Liver (tissue), 9 donors: ENCODE measurements around the gene EP300. TPM values are rescaled to one million over a fixed set of nuclear protein-coding genes. Genes with fewer than 3 reads are reported as not detected.

Source experiments
- DNase-seq: peaks from one replicate; pipeline ENCODE4 v3.0.0-alpha.2; 2017; ENCODE audit warnings: low spot score
- H3K27ac ChIP-seq, 2 donors: one replicate each; pipeline ENCODE4 v1.7.0; 2013; ENCODE audit warnings: inconsistent platforms in 2 of 2, low read length in 2 of 2, control low read depth in 1 of 2, low read depth in 1 of 2, mild to moderate bottlenecking in 1 of 2
- H3K27me3 ChIP-seq, 4 donors: one replicate each; pipeline versions ENCODE4 v1.6.1 to v1.7.0; 2013; ENCODE audit warnings: low read length in 3 of 4, inconsistent platforms in 1 of 4, mild to moderate bottlenecking in 1 of 4, moderate library complexity in 1 of 4; ENCODE audit not compliant: control insufficient read depth in 4 of 4, insufficient read depth in 4 of 4
- H3K36me3 ChIP-seq, 4 donors: one replicate each; pipeline versions ENCODE4 v1.6.1 to v1.7.0; 2013; ENCODE audit warnings: low read length in 3 of 4, mild to moderate bottlenecking in 3 of 4, low read depth in 1 of 4, moderate library complexity in 1 of 4; ENCODE audit not compliant: control insufficient read depth in 4 of 4, insufficient read depth in 3 of 4
- H3K4me1 ChIP-seq, 4 donors: one replicate each; pipeline versions ENCODE4 v1.6.1 to v1.7.0; 2013; ENCODE audit warnings: low read length in 3 of 4, mild to moderate bottlenecking in 3 of 4, moderate library complexity in 1 of 4; ENCODE audit not compliant: control insufficient read depth in 4 of 4, insufficient read depth in 4 of 4
- H3K4me3 ChIP-seq, 3 donors: one replicate each; pipeline versions ENCODE4 v1.6.1 to v1.7.0; 2013; ENCODE audit warnings: low read length in 3 of 3, control low read depth in 1 of 3, low read depth in 1 of 3, mild to moderate bottlenecking in 1 of 3
- H3K9ac ChIP-seq, 2 donors: one replicate each; pipeline ENCODE4 v1.7.0; 2013; ENCODE audit warnings: low read length in 2 of 2, mild to moderate bottlenecking in 2 of 2, moderate library complexity in 2 of 2, control low read depth in 1 of 2, low read depth in 1 of 2
- H3K9me3 ChIP-seq, 4 donors: one replicate each; pipeline versions ENCODE4 v1.6.1 to v1.7.0; 2013; ENCODE audit warnings: low read length in 3 of 4; ENCODE audit not compliant: control insufficient read depth in 4 of 4
- ATF3 ChIP-seq: IDR thresholded peaks from 2 replicates; pipeline ENCODE4 v1.6.1; 2016; ENCODE audit warnings: antibody characterized with exemption
- CTCF ChIP-seq: fragments of 150-350 bp; IDR thresholded peaks from 2 replicates; pipeline ENCODE4 v1.5.1; 2017; ENCODE audit warnings: improper control_type of control experiment, low read depth, low read length; ENCODE audit not compliant: missing input control
- EGR1 ChIP-seq, 2 donors: IDR thresholded peaks; 2 replicates each; pipeline ENCODE4 v1.6.1; 2016 to 2018; ENCODE audit warnings: antibody characterized with exemption in 2 of 2, low read depth in 2 of 2
- FOXA1 ChIP-seq: IDR thresholded peaks from 2 replicates; pipeline ENCODE4 v1.6.1; 2016; ENCODE audit warnings: antibody characterized with exemption
- FOXA2 ChIP-seq: IDR thresholded peaks from 2 replicates; pipeline ENCODE4 v1.6.1; 2016; ENCODE audit warnings: antibody characterized with exemption
- GABPA ChIP-seq, 2 donors: IDR thresholded peaks in 1 of 2; conservative IDR thresholded peaks in 1 of 2; 2 replicates each; pipeline ENCODE4 v1.6.1; 2016; ENCODE audit warnings: antibody characterized with exemption in 2 of 2, mild to moderate bottlenecking in 1 of 2, moderate library complexity in 1 of 2
- HNF4A ChIP-seq, 2 donors: conservative IDR thresholded peaks; 2 replicates each; pipeline ENCODE4 v1.6.1; 2016; ENCODE audit warnings: antibody characterized with exemption in 2 of 2, mild to moderate bottlenecking in 2 of 2
- HNF4G ChIP-seq: IDR thresholded peaks from 2 replicates; pipeline ENCODE4 v1.6.1; 2016; ENCODE audit warnings: antibody characterized with exemption
- JUND ChIP-seq, 2 donors: IDR thresholded peaks; 2 replicates each; pipeline ENCODE4 v1.6.1; 2016; ENCODE audit warnings: antibody characterized with exemption in 2 of 2
- MAX ChIP-seq: IDR thresholded peaks from 2 replicates; pipeline ENCODE4 v1.6.1; 2016; ENCODE audit warnings: antibody characterized with exemption
- NR2F2 ChIP-seq: IDR thresholded peaks from 2 replicates; pipeline ENCODE4 v1.6.1; 2016; ENCODE audit warnings: antibody characterized with exemption
- RAD21 ChIP-seq, 2 donors: IDR thresholded peaks; 2 replicates each; pipeline ENCODE4 v1.6.1; 2016; ENCODE audit warnings: antibody characterized with exemption in 2 of 2, mild to moderate bottlenecking in 2 of 2
- REST ChIP-seq: IDR thresholded peaks from 2 replicates; pipeline ENCODE4 v1.6.1; 2016; ENCODE audit warnings: antibody characterized with exemption, mild to moderate bottlenecking
- RXRA ChIP-seq, 2 donors: IDR thresholded peaks; 2 replicates each; pipeline ENCODE4 v1.6.1; 2017 to 2018; ENCODE audit warnings: antibody characterized with exemption in 2 of 2, mild to moderate bottlenecking in 1 of 2
- SP1 ChIP-seq: IDR thresholded peaks from 2 replicates; pipeline ENCODE4 v1.6.1; 2018; ENCODE audit warnings: antibody characterized with exemption, mild to moderate bottlenecking
- TAF1 ChIP-seq: conservative IDR thresholded peaks from 2 replicates; pipeline ENCODE4 v1.6.1; 2016; ENCODE audit warnings: antibody characterized with exemption, mild to moderate bottlenecking
- YY1 ChIP-seq: IDR thresholded peaks from 2 replicates; pipeline ENCODE4 v1.6.1; 2016; ENCODE audit warnings: antibody characterized with exemption, mild to moderate bottlenecking
- ZBTB33 ChIP-seq: IDR thresholded peaks from 2 replicates; pipeline ENCODE4 v1.6.1; 2016; ENCODE audit warnings: antibody characterized with exemption
- WGBS: extraction: QIAGEN DNeasy Blood & Tissue Kit; methylation state at CpG from one replicate; pipeline ENCODE4 v1.1.7; 2013; 5-methylcytosine and 5-hydroxymethylcytosine counted together
- polyA plus RNA-seq, 2 donors: library from polyadenylated mRNA; stranded (reverse) in 1 of 2; unstranded in 1 of 2; fragments of 200-250 nt in 1 of 2; fragments of >200 nt in 1 of 2; fragmentation: Nextera tagmentation in 1 of 2; extraction: Ambion mirVana in 1 of 2; gene quantifications; one replicate each; pipeline versions ENCODE4 v1.2.1 to v1.2.3, GENCODE V29; 2013 to 2015
- total RNA-seq, 2 donors: library from RNA; depleted of rRNA; stranded (reverse); fragments of >200 nt; gene quantifications; one replicate each; pipeline ENCODE4 v1.2.3, GENCODE V29; 2014
- donor health status: healthy.
- donor health status: healthy.
- donor health status: healthy.
- donor health status: healthy.
- donor health status: healthy.

EP300 gene
- total and polyA plus RNA-seq, 4 donors = 6.9 to 95.5 (median 31.9) TPM

GRCh38 chr22:41223535-41223934 lies 131.1 kb downstream of the EP300 start (continued):
- TF ChIP-seq REST (no peak), HNF4A (conservative IDR thresholded peaks at IDR 0.05) (peak; percentile 92 to 93), JUND (IDR thresholded peaks at IDR 0.05) (peak in 1 of 2 donors; percentile 31), MAX (no peak), FOXA2 (no peak), ZBTB33 (no peak), HNF4G (peak; percentile 87), ATF3 (no peak), RXRA (IDR thresholded peaks at IDR 0.05) (peak; percentile 90 to 93), YY1 (no peak)

- Histone ChIP-seq H3K27me3 (no peaks in the 10 kb centered on the region), H3K9ac (no peak overlapping the region), H3K27ac (no peak overlapping the region), H3K9me3 (no peaks in the 10 kb centered on the region), H3K36me3 (peaks cover 5 to 31% (median 14%) of the 10 kb centered on the region in 4 donors), H3K4me1 (peaks cover 6 to 43% (median 26%) of the 10 kb centered on the region in 4 donors), H3K4me3 (no peak overlapping the region)
- WGBS = 93% methylated on average over 26 of the region's 26 CpGs
- peak; percentile 29 for DNase-seq
- TF ChIP-seq RAD21 (IDR thresholded peaks at IDR 0.05) (no peak), YY1 (no peak), MAX (no peak), REST (no peak), RXRA (IDR thresholded peaks at IDR 0.05) (no peak), EGR1 (IDR thresholded peaks at IDR 0.05; ENCODE audit: low read depth in 2 of 2) (no peak), TAF1 (no peak), FOXA1 (no peak), CTCF (no peak), HNF4A (conservative IDR thresholded peaks at IDR 0.05) (no peak), NR2F2 (no peak), GABPA (IDR thresholded peaks at IDR 0.05 in 1 of 2, conservative IDR thresholded peaks at IDR 0.05 in 1 of 2) (no peak), SP1 (no peak), FOXA2 (no peak), JUND (IDR thresholded peaks at IDR 0.05) (no peak)
These were observed 134.6 kb downstream of the EP300 start for GRCh38 chr22:41226723-41227655.
